HG03432 (cell line): ENCODE results near the gene GET4.

ENCODE experiments used
- ATAC-seq: cut with Tn5 transposase; IDR thresholded peaks from one replicate; pipeline ENCODE4 v1.9.1; 2021; ENCODE audit warnings: mild to moderate bottlenecking, moderate library complexity; ENCODE audit not compliant: unreplicated experiment

The GET4 gene

DNA sequence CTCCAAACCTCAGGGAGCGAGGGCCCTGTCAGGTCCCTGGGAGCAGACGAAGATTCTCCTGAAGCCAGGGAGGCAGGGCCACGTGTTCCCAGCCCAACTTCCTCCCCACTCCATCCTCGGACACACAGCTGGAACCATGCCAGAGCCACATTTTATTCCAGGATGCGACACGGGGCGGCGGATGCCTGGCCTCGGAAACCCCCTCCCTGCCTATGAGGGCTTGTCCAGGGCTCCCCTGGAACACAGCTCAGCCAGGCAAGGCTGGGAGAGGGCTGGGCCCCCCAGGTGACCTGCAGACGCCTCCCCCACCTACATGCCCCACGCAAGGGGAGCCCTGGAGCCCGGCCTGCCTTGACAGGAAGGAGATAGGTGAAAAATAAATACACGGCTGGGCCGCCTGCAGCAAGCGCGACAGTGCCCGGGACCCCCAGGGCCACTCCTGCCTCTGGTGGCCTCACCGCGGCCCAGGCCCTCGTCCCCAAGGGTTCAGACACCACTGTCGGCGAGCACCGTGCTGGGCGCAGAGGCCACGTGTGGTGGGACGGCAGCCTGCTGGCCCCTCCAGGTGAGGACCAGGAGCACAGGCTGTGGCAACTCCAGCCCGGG is 21.5 kb downstream of the GET4 start:
- ATAC-seq: no peak

DNA sequence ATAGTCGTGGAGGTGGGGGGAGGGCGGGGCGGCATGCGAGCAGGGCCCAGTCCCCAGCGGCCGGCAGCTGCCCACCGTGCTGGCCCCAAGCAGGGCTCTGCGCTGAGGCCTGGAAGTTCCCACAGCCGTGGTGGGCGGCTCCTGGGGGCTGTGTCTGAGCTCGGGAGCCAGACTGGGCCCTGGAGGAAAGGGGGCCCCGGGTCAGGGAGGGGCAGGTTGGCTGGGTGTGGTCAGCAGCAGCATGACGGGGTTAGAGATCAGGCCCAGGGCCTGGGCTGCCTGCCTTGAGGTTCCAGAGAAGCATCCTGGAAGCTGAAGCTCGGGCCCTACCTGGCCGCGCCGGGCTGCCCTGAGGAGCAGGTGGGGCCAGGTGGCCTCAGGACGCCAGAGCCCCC is 22.1 kb downstream of the GET4 start:
- no peak for ATAC-seq

DNA sequence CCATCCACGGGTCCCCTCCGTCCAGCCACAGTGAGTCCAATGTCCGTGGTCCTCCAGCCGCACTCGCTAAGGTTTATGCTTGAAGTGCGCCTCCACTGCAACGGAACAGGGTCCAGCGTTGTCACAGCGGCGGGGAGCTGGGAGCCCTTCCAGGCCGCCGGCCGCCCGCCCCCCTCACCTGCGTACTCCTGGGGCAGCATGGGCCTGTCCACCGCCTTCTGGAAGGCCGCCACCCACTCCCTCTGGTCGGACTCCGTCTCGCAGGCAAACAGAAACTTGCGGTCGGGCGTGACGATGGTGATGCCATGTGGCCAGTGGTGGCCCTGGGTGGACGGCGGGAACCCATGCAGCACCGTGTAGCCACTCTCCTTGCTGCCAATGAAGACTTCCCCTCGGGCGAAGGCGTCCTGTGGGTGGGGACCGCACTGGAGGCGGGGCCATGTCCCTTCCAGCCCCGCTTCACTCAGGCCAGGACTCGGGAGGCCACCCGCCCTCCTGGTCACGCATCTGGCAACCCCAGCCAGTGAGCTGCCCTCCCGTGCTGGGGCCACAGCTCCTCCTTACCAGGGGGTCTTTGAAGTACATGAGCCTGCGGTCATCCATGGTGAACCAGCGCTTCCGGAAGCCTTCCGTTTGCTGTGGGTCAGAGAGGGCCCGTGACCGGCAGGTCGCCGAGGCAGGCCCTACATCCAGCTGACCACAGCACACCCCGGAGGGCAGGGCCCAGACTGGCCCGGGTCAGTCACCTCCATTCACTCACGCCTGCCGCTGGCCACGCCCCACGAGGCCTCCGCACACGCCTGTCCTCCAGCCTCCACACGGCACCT is 22.7 kb downstream of the GET4 start:
- no peak for ATAC-seq

DNA sequence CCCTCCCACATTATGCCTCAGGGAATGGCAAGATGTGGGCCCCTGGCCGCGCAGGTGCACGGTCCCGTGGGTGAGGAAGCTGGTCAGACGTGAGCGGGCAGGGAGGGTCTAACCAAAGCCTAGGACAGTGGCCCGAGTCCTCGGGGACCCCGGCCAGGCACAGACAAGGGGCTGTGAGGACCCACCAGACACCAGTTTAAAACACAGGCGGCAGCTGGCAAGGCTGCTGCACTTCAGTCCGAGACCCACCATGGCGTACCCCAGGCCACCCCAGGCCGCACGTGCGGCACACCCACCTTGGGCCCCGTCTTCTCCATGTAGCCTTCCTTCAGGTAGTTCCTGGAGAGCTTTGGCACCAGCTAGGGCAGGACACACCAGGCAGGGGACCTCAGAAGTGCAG is 23.5 kb downstream of the GET4 start:
- ATAC-seq: no peak

DNA sequence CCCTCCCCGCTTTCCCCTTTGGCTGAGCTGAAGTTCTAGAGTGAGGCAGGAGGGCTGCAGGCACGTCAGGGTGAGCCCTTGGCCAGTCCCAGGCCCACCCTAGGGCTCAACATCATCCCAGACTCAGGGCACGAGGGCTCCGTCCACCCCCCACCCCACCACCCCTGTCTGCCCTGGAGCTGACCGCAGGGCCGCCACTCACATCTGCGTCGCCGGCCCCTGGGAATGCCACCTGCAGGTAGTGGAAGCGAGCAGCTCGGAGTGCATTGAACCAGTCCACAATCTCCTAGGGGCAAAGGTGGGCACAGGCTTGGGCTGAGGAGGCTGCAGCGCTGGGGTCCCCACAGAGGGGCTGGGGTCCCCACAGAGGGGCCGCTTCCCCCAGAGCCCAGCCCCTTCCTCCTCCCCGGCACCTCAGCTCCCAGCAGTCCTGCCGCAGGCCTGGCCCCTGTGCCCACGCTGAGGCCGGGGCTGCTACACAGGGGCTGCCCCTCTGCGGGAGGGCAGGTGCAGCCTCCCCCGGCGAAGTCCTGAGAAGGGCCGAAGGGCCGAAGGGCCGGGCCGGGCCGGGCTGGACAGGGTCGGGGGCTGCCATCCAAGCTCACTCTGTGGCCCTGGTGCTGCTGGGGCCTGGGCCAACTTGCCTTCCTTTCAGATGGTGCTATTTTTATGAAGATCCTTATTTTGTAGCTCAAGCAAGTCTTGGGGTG is 24.1 kb downstream of the GET4 start:
- no peak for ATAC-seq

DNA sequence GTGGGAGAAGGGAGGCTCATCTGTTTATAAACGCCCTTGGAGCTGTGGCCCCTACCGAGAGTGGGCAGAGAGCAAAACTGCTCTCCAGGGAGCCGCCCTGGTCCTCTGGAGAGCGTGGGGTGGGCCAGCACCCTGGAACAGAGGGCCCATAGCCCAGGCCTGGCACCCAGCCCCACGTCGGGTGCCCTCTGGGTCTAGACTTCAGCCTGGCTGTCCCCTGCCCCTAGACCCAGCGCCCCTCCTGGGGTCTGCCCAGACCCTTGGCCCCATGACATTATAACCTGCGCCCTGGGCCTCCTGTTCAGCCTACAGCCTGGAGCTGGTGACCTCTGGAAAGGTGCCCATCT is 24.7 kb downstream of the GET4 start:
- no peak for ATAC-seq

DNA sequence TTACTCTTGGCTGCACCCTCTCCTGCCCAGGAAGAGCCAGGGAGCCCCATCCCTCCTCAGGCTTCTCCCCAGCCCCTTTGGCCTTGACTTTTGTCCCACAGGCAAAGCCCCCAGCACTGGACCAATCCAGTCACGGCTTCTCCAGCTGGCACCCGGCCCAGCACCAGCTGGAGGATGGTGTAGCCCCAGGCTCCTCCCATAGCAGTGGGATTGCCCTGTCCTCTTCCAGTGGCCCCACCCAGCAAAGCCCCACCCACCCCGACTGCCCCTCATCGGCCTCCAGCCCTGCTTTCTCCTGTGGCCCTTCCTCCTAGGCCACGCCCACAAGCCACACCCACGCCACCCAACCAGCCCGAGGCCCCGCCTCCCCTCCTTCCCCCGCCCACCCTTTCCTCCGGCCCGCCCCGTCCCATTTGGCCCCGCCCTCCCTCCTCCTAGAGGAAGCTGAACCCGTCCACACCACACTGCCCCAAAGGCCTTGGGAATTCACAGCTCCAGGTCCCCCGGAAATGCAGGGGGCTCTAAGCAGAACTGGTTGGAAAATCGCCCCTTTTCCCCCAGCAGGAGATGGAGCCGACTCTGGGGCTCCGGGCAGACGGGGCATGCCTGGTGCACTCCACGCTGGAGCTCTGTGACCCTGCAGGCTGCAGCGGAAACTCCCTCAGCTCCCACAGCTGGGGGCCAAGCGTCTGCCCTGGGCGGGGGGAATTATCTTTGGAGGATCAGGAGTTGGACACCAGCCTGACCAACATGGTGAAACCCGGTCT is 25.2 kb downstream of the GET4 start:
- ATAC-seq: no peak

DNA sequence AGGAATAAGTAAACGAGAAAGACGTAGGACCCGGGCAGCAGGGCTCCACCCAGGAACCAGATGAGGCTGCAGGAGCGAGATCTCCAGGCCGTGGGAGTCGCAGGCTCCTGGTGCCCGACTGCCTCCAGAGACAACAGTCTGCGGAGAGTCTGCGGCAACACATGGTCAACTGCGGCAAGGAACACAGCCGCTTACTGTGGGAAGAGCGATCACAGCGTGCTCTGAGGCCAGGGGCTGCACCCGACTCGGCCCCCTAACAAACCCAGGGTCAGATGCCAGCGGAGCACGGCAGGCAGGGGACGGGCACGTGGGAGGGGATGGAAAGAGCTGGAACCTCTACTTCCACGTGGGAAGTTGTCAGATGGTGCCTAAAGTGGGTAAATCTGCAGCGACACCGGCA is 26.6 kb downstream of the GET4 start:
- ATAC-seq: no peak

DNA sequence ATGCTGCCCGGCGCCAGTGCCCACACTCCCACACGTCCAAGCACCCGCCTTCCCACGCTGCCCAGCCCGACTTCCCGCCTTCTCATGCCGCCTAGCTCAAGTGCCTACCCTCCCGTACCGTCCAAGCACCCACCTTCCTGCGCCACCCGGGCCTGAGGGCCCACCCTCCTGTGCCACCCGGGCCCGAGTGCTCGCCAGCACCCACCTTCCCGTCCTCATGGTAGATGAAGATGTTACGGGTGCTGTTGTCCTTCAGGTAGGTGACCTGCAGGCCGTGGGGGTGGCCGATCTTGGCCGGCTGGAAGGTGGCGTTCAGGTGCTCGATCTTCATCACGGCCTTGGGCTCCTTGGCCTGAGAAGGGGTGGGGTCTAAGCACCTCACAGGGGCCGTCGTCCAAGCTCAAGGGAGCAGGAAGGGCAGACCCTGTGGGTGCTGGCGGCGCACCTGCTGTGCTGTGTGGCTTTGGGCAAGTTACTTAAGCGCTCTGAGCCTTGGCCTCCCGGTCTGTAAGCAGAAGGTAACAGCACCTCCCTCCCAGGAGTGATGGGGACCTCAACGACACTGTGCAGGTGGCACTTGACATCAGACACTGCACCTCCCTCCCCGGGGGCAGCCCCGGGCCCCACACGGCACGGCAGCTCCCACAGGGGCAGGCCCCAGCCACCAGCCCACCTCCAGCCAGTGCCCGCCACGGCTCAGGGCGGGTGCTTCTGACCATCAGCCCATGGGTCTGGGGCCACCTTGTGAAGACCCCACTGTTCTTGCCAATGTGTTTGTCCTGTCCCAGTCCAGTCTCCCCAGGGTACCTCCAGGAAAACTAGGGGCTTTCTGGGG is 27.8 kb downstream of the GET4 start:
- ATAC-seq: no peak

DNA sequence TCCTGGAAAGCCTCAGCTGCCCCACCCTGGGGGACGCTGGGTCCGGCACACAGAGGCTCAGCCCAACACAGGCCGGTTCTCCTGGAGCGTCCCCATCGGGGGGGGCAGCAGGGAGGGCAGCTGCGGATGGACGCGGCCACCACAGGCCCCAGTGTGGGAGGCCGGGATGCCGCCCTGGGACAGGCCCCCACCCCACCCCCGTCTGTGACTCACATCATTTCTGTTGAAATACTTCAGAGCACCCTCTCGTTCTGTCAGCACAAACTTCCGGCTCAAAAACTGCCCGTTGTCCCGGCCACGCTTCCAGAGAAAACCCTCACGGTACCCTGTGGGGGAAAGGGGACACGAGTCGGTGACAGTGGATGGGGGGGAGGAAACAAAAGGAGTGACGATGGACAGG is 28.5 kb downstream of the GET4 start:
- ATAC-seq: no peak

DNA sequence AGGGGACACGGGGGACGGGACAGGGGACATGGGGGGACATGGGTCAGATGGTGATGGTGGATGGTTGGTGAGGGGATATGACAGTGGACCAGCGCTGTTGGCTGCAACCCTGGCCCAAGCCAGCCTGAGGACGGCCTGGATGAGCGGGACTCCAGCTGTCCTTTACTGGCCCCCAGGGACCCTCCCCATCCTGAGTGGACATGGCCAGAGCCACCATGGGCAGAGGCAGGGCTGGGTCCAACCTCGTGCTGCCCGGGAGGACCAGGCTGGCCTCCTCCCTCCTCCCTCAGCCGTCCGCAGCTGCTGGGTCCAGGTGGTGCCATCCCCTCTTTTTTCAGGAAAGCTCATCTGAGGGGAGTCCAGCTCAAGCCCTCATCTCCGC is 30.4 kb downstream of the GET4 start:
- ATAC-seq: no peak

DNA sequence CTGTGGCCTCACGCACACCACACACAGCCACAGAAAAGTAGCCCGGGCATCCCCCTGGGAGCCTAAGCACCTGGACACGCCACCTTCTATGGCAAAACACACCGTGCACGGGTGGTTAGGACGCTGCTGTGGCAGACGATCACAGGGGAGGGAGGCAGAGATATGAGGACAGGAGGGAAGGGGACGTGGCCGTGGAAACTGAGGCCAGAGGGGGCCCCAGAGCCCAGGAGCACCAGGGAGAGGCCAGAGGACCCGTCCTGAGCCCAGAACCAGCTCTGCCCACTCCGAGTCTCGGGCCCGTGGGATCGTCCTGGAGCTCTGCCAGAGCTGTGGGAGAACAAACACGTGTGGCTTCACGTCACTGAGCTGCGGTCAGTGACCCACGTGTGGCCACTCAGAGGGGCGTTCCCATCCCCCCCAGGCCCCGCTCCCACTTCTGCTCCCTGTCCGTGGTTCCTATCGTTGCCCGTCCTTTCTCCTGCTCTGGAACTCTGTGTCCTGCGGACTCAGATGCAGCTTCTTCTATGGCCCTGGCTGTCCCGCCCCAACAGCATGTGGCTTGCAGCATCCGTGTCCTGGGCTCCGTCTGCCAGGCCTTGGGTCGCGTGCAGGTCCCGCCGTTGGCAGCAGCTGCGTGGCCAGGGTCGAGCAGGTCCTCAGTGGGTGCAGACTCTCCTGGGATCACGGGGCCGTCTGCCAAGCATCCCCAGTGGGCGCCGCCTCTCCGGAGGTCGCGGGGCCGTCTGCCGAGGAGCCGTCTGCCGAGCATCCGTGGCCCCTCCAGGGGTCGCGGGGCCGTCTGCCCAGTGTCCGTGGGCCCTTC is 31.0 kb downstream of the GET4 start:
- no peak for ATAC-seq

DNA sequence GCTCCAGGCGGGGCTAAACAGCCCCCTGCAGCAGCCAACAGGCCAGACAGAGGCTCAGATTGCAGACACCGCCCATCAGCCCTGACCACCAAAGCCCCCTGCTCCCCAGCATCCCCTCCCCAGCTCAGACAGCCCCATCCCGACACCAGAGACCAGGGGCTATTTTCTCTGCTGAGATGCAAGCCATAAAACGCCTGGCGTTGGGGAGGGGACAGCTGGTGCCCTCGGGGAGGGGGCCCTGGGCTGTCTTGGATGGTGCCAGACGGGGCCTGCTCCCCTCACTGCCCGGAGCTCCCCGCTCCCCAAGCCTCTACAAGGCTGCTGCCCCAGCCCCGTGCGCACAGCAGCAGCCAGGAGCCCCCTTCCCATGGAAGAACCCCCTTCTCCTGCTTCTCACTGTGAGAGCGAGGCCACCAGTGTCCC is 31.8 kb downstream of the GET4 start:
- peak; percentile 6 for ATAC-seq

DNA sequence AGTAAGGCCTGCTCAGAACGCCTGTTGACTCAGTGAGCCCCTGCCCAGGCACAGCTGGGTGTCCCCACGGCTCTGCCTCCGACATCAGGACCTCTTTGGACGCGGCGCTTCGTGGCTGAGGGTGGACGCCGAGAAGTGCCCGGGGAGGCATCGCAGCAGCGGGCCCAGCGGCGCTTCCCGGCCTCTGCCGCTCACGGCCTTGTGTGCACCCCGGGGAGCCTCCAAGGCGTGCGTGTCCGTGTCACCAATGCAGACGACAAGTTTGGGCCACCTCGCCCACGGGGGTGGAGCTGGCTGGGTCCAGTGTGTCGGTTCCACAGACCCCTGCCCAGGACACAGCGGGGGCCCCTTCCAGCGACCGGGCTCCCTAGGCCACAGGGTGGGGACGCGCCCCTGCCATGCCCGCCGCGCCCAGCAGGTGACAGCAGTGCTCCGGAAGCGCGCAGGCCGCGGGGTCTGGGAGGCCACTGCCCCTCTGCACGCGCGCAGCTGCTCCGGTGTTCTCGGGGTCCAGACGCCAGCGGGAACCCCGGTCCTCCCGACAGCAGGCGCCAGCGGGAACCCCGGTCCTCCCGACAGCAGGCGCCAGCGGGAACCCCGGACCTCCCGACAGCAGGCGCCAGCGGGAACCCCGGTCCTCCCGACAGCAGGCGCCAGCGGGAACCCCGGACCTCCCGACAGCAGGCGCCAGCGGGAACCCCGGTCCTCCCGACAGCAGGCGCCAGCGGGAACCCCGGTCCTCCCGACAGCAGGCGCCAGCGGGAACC is 32.4 kb downstream of the GET4 start:
- ATAC-seq: peak; percentile 75

DNA sequence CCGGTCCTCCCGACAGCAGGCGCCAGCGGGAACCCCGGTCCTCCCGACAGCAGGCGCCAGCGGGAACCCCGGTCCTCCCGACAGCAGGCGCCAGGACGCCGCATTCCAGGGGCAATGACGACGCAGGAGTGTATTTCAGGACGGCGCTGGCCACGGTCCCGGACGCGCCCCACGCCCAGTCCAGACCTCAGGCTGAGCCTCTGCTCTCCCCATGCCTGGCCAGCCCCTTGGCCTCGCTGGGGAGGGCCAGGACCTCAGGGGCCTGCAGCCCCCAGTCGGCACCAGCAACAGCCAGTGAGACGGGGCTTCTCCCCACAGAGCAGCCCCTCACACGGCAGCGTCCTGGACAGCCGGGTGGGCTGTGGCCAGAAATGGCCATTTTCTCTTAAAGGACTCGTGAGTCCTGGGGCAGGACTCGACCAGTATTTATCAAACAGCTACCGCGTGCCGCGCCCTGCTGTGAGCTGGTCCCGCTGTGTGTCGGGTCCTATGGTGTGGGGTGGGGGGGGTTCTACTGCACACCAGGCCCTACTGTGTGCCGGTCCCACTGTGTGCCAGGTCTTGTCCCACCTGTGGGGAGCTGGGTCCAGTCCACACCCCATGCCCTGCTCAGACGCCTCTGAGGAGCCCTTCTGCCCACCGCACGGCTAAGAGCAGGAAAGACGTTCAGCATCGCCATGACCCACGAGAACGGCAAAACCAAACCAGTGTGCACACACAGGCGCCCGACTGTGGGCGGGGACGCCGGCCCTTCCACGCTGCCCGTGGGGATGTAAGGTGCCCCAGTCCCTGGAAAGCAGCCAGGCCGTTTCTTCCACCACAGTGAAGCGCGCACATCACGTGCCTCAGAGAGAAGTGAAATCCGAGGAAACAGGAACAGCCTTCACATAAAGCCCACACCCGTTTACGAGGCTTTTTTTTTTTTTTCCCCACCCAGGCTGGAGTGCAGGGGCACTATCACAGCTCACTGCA is 33.3 kb downstream of the GET4 start:
- ATAC-seq: no peak

DNA sequence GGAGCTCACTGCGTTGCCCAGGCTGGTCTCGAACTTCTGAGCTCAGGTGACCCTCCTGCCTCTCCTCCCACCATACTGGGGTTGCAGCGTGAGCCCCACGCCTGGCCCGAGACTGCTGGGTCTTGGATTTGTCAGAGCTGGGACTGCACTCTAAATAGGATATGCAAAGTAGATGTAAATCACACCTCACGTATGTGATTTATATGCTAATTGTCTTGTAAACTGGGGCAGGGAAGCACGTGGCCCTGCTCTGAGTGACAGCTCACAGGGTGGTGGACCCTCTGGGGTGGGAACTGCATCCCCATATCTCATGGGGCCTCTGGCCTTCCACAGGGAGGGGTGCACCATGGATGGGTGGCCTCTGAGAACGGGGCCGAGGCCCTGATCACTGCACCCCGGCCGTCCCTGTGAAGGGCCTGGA is 34.1 kb downstream of the GET4 start:
- ATAC-seq: no peak

DNA sequence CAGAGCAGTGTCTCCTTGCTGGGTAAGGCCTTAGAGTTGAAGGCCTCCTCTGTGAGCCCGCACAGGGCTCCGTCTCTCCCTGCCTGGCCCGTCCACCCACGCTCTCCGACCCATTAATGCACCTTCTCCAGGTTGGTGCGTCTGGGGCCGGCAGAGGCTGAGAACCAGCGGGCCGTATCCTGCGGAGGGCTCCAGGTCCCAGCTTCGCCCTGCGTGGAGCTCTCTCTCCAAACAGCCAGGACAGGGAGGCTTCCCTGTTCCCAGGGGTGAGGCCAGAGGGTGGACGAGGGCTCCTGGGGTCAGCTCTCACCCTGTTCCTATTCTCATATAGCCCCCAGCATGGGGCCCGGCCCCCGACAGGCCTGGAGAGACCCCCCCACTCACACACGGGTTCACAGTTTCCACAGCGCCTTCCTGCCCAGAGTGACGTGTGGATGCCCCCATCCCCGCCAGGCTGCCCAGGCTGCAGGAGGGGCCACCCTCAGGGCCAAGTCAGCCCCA is 34.6 kb downstream of the GET4 start:
- ATAC-seq: no peak
